H54 (cell line): ENCODE data around the gene KLF4.

ENCODE experiments used
- DNase-seq: peaks from one replicate; pipeline ENCODE4 v3.0.0; 2011; ENCODE audit warnings: low spot score, mixed read lengths; ENCODE audit not compliant: insufficient read length
- FAIRE-seq: peaks from 3 replicates; lab custom pipeline; 2011; peaks lifted over from hg19 to GRCh38; lab: Jason Lieb, UNC
- POLR2A ChIP-seq: IDR thresholded peaks from 2 replicates; pipeline ENCODE4 v1.6.1; 2011; ENCODE audit warnings: low read depth, mild to moderate bottlenecking, low read length

The KLF4 gene

DNA sequence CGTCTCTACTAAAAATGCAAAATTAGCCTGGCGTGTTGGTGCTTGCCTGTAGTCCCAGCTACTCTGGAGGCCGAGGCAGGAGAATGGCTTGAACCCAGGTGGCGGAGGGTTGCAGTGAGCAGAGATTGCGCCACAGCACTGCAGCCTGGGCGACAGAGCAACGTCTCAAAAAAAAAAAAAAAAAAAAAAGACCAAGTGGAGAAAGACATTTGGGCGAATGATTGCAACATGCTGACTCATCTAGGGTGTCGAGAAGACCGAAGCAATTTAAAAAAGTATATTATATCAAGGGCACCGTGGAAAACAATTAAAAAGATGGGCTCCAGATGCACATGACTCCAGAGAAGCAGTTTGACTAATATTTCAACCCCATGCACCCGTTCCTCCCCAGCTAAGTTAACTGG, 9.2 kb downstream of the KLF4 start:
- DNase-seq = peak; percentile 54
- FAIRE-seq = peak; percentile 90
- TF ChIP-seq POLR2A = no peak

GRCh38 chr9:107478805-107479204, 10.8 kb downstream of the KLF4 start:
- FAIRE-seq = no peak

GRCh38 chr9:107474124-107474523, 15.4 kb downstream of the KLF4 start:
- FAIRE-seq (no peak), DNase-seq (no peak)
- no peak for TF ChIP-seq POLR2A

More at GRCh38 chr9:107478805-107479204, 10.8 kb downstream of the KLF4 start:
- no peak for TF ChIP-seq POLR2A
- DNase-seq = no peak

GRCh38 chr9:107472581-107473340, 16.8 kb downstream of the KLF4 start:
- DNase-seq (no peak), FAIRE-seq (no peak)
- TF ChIP-seq POLR2A = no peak

DNA sequence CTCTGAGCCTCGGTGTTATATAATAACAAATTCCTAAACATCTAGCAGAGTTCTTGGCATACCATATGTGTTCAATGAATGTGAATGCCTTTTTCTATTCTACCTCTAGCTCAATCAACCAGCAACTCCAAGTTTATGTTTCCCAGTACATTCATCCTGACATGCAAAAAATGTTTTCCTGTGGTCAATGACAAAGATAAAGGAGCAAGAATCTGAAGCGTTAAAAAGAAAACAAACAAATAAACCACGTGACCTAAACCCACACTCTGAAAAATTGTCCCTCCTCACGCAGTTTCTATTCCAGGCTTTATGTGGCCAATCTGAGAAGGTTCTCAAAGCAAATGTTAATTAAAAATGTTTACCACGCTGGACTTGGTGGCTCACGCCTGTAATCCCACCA, 18.0 kb downstream of the KLF4 start:
- DNase-seq = no peak
- FAIRE-seq = no peak
- no peak for TF ChIP-seq POLR2A

DNA sequence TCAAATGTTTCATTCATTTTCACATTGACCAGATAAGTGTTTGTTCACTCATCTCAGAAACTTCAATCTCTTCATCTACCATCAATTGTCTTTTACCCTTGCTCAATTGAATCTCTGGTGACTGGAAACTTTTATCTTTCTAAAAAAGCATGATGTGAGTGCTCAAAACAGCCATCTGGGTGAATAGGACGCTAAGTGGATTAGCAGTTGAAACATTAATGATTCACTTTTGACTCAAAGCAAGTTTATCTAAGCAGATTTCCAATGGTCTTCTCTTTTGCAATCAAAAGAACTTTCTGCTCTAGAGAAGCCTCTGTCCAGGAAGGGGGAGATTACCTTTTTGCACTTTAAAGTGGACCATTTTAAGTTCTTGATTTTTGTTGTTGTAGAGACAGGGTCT, 22.2 kb downstream of the KLF4 start:
- FAIRE-seq (no peak), DNase-seq (no peak)
- TF ChIP-seq POLR2A = no peak

DNA sequence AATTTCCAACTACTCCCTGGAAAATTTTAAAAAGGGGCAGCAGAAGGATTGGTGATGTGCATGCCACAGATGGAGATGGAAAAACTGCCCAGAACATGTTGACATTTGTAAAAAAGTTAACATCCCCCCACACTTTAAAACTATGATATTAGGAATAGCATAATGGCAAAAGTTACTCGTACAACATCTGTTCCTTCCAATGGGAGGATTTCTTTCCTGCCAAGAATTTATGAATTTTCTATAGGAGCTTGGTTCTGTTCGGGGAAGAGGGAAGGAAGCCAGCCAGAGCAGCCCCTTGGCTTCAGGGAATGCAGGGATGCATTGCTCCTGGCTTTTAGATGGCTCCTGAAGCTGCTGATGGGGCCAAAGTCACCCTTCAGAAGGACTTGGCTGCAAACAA, 22.7 kb downstream of the KLF4 start:
- no peak for DNase-seq
- no peak for TF ChIP-seq POLR2A
- FAIRE-seq = no peak

DNA sequence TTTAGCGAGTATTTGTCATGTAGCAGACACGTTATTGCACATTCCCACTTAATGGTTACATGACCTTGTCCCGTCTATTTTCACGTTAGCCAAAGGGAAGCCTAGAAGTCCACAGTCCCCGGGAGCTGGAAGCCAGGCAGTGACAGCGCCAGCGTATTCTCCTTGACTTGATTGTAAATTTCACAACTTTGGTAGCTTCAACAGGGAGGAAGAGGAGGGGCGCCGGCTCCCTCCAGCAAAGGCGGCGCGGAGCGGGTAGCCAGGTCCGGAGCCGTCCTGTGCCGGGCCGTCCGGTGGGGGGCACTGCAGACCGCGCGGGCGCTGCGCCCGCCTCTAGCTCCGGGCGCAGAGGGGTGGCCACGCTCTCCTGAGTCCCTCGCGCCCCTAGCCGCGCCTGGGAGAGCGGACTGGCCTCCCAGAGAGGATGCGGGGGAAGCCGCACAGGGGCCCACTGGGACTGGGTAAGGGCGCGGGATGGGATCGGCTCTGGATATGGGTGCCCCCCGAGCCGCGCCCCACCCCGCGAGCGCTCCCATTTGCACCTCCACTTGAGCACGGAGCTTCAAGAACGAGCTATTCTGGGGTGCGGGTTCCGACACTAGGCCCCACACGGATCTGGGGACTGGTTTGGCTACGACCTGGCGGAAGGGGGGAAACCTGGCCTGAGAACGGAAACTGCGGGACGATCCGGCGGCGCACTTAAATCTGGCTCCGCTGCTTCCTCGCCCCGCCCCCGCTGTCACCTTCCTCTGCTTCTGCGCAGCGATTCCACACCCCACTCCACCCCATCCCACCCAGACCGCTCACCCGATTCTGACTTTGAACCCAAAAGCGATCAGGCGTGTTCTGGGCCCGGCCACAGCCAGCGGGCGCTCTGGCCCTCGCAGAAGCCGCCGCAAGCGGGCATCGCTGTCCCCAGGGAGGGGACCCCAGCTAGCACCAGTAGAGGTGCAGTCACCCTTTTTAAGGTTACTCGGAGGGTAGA, 23.8 kb downstream of the KLF4 start:
- DNase-seq (peak; percentile 80), FAIRE-seq (no peak)
- no peak for TF ChIP-seq POLR2A

DNA sequence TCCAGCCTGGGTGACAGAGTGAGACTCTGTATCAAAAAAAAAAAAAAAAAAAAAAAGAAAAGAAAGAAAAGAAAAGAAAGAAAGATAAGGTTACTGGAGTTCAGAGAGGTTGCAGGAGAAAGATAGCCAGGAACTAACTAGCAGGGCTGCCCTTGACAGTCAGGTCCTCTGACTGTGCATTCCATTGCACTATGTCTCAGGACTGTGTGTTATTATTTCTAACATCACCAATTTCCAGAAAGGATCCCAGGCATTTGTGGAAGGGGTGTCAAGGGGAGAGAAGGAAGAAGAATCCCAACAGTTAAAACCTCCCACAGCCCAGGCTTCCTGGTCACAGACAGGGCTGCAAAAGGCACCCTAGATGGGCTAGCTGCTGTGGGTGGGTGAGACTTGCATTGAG, 25.1 kb downstream of the KLF4 start:
- FAIRE-seq = no peak

DNA sequence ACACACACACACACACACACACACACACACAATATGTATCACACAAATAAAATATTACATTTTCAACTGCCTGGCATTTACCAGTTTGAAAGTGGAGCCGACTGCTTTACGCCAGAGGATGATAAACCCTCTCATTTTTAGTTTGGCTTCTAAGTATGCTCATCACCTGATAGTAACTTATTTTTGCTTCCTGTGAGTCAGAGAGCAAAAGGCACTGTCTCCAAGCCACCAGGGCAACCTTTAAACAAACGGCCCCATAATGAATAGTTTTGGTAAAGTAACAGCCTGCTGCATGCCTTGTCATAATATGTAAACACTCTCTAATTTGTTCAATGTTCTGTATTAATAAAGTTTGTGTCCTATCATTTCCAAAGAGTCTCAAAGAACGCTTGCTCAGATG, 26.9 kb downstream of the KLF4 start:
- no peak for TF ChIP-seq POLR2A
- FAIRE-seq = peak; percentile 33
- DNase-seq = no peak

More for the DNA sequence above, 25.1 kb downstream of the KLF4 start:
- no peak for DNase-seq
- TF ChIP-seq POLR2A = no peak

GRCh38 chr9:107460153-107461023, 29.2 kb downstream of the KLF4 start:
- FAIRE-seq = no peak
- no peak for DNase-seq
- no peak for TF ChIP-seq POLR2A

- DNase-seq = no peak
- no peak for FAIRE-seq
- no peak for TF ChIP-seq POLR2A
Observed at GRCh38 chr9:107455425-107456135, 34.0 kb downstream of the KLF4 start.

DNA sequence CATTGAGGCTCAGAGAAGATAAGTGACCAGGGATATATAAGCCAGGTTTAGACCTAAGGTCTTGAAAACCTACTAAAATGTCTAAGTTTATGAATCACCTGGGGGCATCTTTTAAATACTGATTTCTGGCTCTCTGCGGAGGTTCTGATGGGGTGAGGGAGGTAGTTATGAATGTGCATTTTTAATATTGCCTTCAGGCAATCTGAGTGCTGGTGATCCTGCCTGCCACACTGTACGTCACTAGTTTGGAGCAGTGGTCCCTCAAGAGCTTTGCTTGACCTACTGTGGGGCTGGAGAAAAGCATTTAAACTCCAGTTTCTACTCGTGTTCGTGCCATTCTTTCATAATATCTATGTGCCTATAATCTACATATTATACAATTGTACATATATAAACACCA, 36.1 kb downstream of the KLF4 start:
- no peak for DNase-seq
- no peak for FAIRE-seq
- no peak for TF ChIP-seq POLR2A
